Astrocyte (in vitro differentiated cells and primary cell): ENCODE data around the gene FBN1.

Experiments used
- EZH2 ChIP-seq: IDR thresholded peaks from 2 replicates; pipeline ENCODE4 v1.6.1; 2012; ENCODE audit warnings: mild to moderate bottlenecking, low read length, inconsistent platforms; ENCODE audit not compliant: insufficient read depth
- TF ChIP-seq, protein P1 (sequence below): IDR thresholded peaks from 2 replicates; pipeline ENCODE4 v1.5.1; 2011; ENCODE audit warnings: low read depth, mild to moderate bottlenecking, inconsistent platforms, low read length, moderate library complexity; ENCODE audit not compliant: insufficient read depth

DNA sequence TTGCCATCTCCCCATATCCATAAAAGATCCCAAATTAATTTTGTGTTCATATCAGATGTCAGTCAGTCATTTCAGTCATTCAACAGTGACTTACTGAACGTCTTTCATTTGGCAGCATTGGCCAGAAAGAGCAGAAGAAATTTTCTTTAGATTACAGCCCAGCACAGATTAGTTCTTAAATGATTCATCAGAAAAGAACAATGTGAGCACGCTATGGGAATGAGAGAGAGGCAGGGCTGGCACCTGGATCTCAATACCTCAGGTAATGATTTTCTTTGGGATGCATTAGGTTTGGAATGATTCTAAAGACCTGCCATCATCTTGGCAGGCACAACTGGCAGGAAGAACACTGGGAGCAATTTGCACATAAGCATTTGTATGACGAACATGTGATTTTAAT lies 41.6 kb downstream of the FBN1 start:
- TF ChIP-seq EZH2: no peak
- TF ChIP-seq, protein P1, sequence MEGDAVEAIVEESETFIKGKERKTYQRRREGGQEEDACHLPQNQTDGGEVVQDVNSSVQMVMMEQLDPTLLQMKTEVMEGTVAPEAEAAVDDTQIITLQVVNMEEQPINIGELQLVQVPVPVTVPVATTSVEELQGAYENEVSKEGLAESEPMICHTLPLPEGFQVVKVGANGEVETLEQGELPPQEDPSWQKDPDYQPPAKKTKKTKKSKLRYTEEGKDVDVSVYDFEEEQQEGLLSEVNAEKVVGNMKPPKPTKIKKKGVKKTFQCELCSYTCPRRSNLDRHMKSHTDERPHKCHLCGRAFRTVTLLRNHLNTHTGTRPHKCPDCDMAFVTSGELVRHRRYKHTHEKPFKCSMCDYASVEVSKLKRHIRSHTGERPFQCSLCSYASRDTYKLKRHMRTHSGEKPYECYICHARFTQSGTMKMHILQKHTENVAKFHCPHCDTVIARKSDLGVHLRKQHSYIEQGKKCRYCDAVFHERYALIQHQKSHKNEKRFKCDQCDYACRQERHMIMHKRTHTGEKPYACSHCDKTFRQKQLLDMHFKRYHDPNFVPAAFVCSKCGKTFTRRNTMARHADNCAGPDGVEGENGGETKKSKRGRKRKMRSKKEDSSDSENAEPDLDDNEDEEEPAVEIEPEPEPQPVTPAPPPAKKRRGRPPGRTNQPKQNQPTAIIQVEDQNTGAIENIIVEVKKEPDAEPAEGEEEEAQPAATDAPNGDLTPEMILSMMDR: no peak
